Measurements from ENCODE around the gene ADARB2.

DNA sequence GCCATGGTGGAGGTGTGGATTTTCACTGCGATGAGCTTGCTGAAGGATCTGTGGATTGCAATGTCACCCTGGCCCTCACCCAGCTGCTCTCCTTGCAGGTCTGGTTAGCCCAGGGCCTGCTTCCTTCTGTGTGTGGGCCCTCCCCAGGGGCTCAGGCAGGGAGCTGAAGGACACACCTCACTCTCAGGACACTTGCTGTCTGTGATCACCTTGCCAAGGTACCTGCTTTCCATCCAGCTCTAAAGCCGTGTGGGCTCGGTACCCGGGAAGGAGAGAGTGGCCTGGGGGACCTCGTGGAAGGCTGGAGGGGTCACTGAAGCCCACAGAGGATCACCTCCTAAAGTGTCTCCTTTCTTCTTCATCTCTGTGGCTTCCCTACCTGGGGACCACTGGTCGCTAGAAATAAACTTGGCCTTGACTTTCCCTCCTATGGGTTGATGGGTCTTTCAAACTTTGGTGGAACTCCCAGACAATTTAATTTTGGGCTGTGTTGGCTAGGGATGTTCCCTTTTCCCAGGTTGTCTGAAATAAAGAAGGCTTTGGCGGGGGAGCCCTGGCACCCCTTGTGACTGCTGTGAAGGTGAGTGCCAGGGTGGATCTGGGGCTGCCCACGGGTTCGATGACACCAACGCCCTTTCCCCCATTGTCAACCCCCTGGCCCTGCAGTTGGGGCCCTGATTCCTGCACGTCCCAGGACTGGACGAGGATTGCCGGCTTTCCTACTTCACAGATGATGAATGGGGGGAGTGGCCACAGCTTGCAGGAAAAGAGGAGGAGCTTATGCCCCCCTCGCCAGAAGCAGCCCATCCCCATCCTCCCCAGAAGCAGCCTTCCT is 331.0 kb downstream of the ADARB2 start:
- TF ChIP-seq CTCF (IDR thresholded peaks at IDR 0.05) (no peak), POLR2AphosphoS5 (IDR thresholded peaks at IDR 0.05) (no peak)
